K562 (cell line): ENCODE data around the gene OR7C1.

Experiments
- CBX3 ChIP-seq, 2 experiments: IDR thresholded peaks; 1 replicate in 1 of 2; 2 replicates in 1 of 2; pipeline ENCODE4 v1.6.1; 2012; ENCODE audit warnings: inconsistent platforms in 2 of 2, low read length in 2 of 2, borderline replicate concordance in 1 of 2, control low read depth in 1 of 2
- RFX5 ChIP-seq: IDR thresholded peaks from 2 replicates; pipeline ENCODE4 v1.6.1; 2011; ENCODE audit warnings: low read depth, mild to moderate bottlenecking, improper control_type of control experiment, low read length
- SPI1 ChIP-seq: IDR thresholded peaks from 2 replicates; pipeline ENCODE4 v1.6.1; 2011; ENCODE audit warnings: low read depth, low read length, control low read depth, borderline replicate concordance
- TAF1 ChIP-seq: IDR thresholded peaks from 2 replicates; pipeline ENCODE4 v1.6.1; 2011; ENCODE audit warnings: mild to moderate bottlenecking, low read length, moderate library complexity; ENCODE audit not compliant: insufficient read depth, control insufficient read depth, severe bottlenecking; ENCODE audit errors: extremely low read depth
- ZNF764 ChIP-seq: fragments of 250-450 bp; sonication (Bioruptor Pico); IDR thresholded peaks from 2 replicates; pipeline ENCODE4 v1.4.0; 2020; ENCODE audit warnings: low read depth, mild to moderate bottlenecking, moderate library complexity
- TF ChIP-seq, protein P1 (sequence below): sonication (generic); formaldehyde crosslinking; IDR thresholded peaks from 2 replicates; pipeline ENCODE4 v1.8.0; 2022; ENCODE audit warnings: missing genetic modification reagents, mild to moderate bottlenecking, borderline replicate concordance
- TF ChIP-seq, protein P2 (sequence below), 3 experiments: IDR thresholded peaks in 2 of 3; conservative IDR thresholded peaks in 1 of 3; 2 replicates each; pipeline ENCODE4 v1.5.1; 2011 to 2012; ENCODE audit warnings: low read length in 3 of 3, mild to moderate bottlenecking in 3 of 3, control low read depth in 2 of 3, improper control_type of control experiment in 1 of 3, inconsistent platforms in 1 of 3, low read depth in 1 of 3, mixed read lengths in 1 of 3, moderate library complexity in 1 of 3; ENCODE audit not compliant: insufficient read depth in 2 of 3
- TF ChIP-seq, protein P3 (sequence below): sonication (generic); formaldehyde crosslinking; IDR thresholded peaks from 2 replicates; pipeline ENCODE4 v1.8.1; 2023; ENCODE audit warnings: mild to moderate bottlenecking, missing genetic modification reagents

DNA sequence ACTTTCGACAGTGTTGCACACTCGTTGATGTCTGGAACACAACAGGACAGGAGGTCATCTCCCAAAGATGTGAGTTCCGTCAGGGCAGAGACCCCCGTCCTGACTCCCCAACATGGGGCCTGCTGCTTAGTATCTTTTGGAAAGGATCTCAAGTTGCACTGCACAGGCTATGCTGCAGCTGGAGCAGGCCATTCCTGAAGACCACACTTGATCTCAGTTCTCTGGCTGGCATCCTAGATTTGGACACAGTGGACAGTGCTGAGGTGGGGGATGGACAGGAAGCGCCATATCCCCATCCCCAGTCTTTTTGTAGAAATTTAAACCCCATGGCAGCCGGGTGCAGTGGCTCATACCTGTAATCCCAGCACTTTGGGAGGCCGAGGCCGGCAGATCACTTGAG lies 62.5 kb downstream of the OR7C1 start:
- TF ChIP-seq TAF1 (no peak), CBX3 (IDR thresholded peaks at IDR 0.05; ENCODE audit: borderline replicate concordance in 1 of 2, low read length in 2 of 2) (no peak), ZNF764 (CRISPR knock-in tag) (no peak), SPI1 (no peak), RFX5 (no peak)
- TF ChIP-seq, protein P1, sequence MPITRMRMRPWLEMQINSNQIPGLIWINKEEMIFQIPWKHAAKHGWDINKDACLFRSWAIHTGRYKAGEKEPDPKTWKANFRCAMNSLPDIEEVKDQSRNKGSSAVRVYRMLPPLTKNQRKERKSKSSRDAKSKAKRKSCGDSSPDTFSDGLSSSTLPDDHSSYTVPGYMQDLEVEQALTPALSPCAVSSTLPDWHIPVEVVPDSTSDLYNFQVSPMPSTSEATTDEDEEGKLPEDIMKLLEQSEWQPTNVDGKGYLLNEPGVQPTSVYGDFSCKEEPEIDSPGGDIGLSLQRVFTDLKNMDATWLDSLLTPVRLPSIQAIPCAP (CRISPR knock-in tag), result no peak
- TF ChIP-seq, protein P2, sequence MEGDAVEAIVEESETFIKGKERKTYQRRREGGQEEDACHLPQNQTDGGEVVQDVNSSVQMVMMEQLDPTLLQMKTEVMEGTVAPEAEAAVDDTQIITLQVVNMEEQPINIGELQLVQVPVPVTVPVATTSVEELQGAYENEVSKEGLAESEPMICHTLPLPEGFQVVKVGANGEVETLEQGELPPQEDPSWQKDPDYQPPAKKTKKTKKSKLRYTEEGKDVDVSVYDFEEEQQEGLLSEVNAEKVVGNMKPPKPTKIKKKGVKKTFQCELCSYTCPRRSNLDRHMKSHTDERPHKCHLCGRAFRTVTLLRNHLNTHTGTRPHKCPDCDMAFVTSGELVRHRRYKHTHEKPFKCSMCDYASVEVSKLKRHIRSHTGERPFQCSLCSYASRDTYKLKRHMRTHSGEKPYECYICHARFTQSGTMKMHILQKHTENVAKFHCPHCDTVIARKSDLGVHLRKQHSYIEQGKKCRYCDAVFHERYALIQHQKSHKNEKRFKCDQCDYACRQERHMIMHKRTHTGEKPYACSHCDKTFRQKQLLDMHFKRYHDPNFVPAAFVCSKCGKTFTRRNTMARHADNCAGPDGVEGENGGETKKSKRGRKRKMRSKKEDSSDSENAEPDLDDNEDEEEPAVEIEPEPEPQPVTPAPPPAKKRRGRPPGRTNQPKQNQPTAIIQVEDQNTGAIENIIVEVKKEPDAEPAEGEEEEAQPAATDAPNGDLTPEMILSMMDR (IDR thresholded peaks at IDR 0.05 in 2 of 3, conservative IDR thresholded peaks at IDR 0.05 in 1 of 3; ENCODE audit: insufficient read depth in 2 of 3, low read depth in 1 of 3, low read length in 3 of 3), result no peak
- TF ChIP-seq, protein P3, sequence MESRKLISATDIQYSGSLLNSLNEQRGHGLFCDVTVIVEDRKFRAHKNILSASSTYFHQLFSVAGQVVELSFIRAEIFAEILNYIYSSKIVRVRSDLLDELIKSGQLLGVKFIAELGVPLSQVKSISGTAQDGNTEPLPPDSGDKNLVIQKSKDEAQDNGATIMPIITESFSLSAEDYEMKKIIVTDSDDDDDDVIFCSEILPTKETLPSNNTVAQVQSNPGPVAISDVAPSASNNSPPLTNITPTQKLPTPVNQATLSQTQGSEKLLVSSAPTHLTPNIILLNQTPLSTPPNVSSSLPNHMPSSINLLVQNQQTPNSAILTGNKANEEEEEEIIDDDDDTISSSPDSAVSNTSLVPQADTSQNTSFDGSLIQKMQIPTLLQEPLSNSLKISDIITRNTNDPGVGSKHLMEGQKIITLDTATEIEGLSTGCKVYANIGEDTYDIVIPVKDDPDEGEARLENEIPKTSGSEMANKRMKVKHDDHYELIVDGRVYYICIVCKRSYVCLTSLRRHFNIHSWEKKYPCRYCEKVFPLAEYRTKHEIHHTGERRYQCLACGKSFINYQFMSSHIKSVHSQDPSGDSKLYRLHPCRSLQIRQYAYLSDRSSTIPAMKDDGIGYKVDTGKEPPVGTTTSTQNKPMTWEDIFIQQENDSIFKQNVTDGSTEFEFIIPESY (CRISPR knock-in tag), result no peak
